NCI-H1105 treated with DMSO at 0.1 percent for 48 hours (cell line): ENCODE measurements around the gene QPRT.
A peak's percentile ranks its signal among the peaks of the same experiment; 100 is the strongest.
"Not testable (repeated sequence)": the region's sequence is repeated elsewhere in the genome, so short reads cannot be mapped to it uniquely, and the experiment has no call there.

Experiments used
- DNase-seq: peaks from one replicate; lab custom pipeline; 2025; lab: John Stamatoyannopoulos, UW

The QPRT gene

GRCh38 chr16:29720703-29721102 lies 41.7 kb downstream of the QPRT start:
- DNase-seq = no peak

GRCh38 chr16:29721167-29721879 lies 42.3 kb downstream of the QPRT start:
- peak; percentile 61 for DNase-seq

- no peak for DNase-seq
These were observed 47.9 kb downstream of the QPRT start for GRCh38 chr16:29726845-29727377.

GRCh38 chr16:29727452-29727851 lies 48.5 kb downstream of the QPRT start:
- no peak for DNase-seq

- peak; percentile 12 for DNase-seq
These were observed 50.1 kb downstream of the QPRT start for GRCh38 chr16:29729116-29729521.

- DNase-seq = no peak
These were observed 51.7 kb downstream of the QPRT start for GRCh38 chr16:29730649-29731048.

GRCh38 chr16:29731768-29732601 lies 53.0 kb downstream of the QPRT start:
- DNase-seq = not testable (repeated sequence)

GRCh38 chr16:29734786-29735185 lies 55.8 kb downstream of the QPRT start:
- DNase-seq = no peak

GRCh38 chr16:29736112-29736511 lies 57.1 kb downstream of the QPRT start:
- no peak for DNase-seq

- no peak for DNase-seq
These were observed 57.8 kb downstream of the QPRT start for GRCh38 chr16:29736764-29737163.

- DNase-seq = no peak
These were observed 58.7 kb downstream of the QPRT start for GRCh38 chr16:29737713-29738112.

GRCh38 chr16:29738514-29738913 lies 59.5 kb downstream of the QPRT start:
- no peak for DNase-seq

- not testable (repeated sequence) for DNase-seq
These were observed 61.1 kb downstream of the QPRT start for GRCh38 chr16:29739927-29740629.

- DNase-seq = not testable (repeated sequence)
These were observed 61.6 kb downstream of the QPRT start for GRCh38 chr16:29740630-29741015.

GRCh38 chr16:29742683-29743275 lies 63.8 kb downstream of the QPRT start:
- DNase-seq = peak; percentile 5

GRCh38 chr16:29743475-29743826 lies 64.5 kb downstream of the QPRT start:
- DNase-seq = no peak

- DNase-seq = no peak
These were observed 65.0 kb downstream of the QPRT start for GRCh38 chr16:29743827-29744531.

- DNase-seq = no peak
These were observed 65.6 kb downstream of the QPRT start for GRCh38 chr16:29744541-29745101.

GRCh38 chr16:29745121-29745852 lies 66.3 kb downstream of the QPRT start:
- DNase-seq = no peak

GRCh38 chr16:29745853-29746345 lies 66.9 kb downstream of the QPRT start, which contains the start of gene C16orf54:
Gene C16orf54 (minus strand): TSS chr16:29745990. CDS start chr16:29744951, 1,039 bp downstream.
- no peak for DNase-seq
